Lung (tissue), 12 donors: ENCODE results near the gene DENND6B. TPM values are rescaled to one million over a fixed set of nuclear protein-coding genes. Genes with fewer than 3 reads are reported as not detected.
A peak's percentile ranks its signal among the peaks of the same experiment; 100 is the strongest.

Experiments
- ATAC-seq: fragments of 200-7000 bp; cut with Tn5 transposase; one replicate; pipeline ENCODE4 v1.9.1; 2020; ENCODE audit warnings: moderate number of reproducible peaks; ENCODE audit not compliant: insufficient read depth, low FRiP score
- DNase-seq, 3 donors: peaks; one replicate each; pipeline ENCODE4 v3.0.0-alpha.2; 2013 to 2017
- H3K27ac ChIP-seq, 2 donors: one replicate each; pipeline ENCODE4 v1.5.1; 2013; ENCODE audit warnings: mild to moderate bottlenecking in 2 of 2, moderate library complexity in 2 of 2, control low read depth in 1 of 2, inconsistent platforms in 1 of 2, low read depth in 1 of 2, low read length in 1 of 2
- H3K27me3 ChIP-seq, 3 donors: one replicate each; pipeline ENCODE4 v1.5.1; 2013; ENCODE audit warnings: low read length in 2 of 3; ENCODE audit not compliant: control insufficient read depth in 3 of 3, insufficient read depth in 3 of 3
- H3K36me3 ChIP-seq, 4 donors: one replicate each; pipeline ENCODE4 v1.5.1; 2013; ENCODE audit warnings: low read length in 4 of 4, mild to moderate bottlenecking in 1 of 4, moderate library complexity in 1 of 4; ENCODE audit not compliant: control insufficient read depth in 4 of 4, insufficient read depth in 4 of 4
- H3K4me1 ChIP-seq, 5 donors: one replicate each; pipeline ENCODE4 v1.5.1; 2013; ENCODE audit warnings: low read length in 5 of 5, mild to moderate bottlenecking in 2 of 5, moderate library complexity in 1 of 5; ENCODE audit not compliant: control insufficient read depth in 5 of 5, insufficient read depth in 5 of 5
- H3K4me3 ChIP-seq: one replicate; pipeline ENCODE4 v1.5.1; 2013; ENCODE audit warnings: mild to moderate bottlenecking, control low read depth, moderate library complexity
- H3K9ac ChIP-seq, 2 donors: one replicate each; pipeline ENCODE4 v1.5.1; 2013; ENCODE audit warnings: low read length in 2 of 2, control low read depth in 1 of 2; ENCODE audit not compliant: insufficient read depth in 1 of 2
- H3K9me3 ChIP-seq, 4 donors: one replicate each; pipeline ENCODE4 v1.5.1; 2013; ENCODE audit warnings: low read length in 3 of 4, mild to moderate bottlenecking in 1 of 4, moderate library complexity in 1 of 4; ENCODE audit not compliant: control insufficient read depth in 4 of 4, insufficient read depth in 3 of 4
- CTCF ChIP-seq: IDR thresholded peaks from 2 replicates; pipeline ENCODE4 v1.5.1; 2012; ENCODE audit warnings: mild to moderate bottlenecking; ENCODE audit errors: control extremely low read depth, extremely low read depth
- WGBS, 2 donors: extraction: QIAGEN DNeasy Blood & Tissue Kit; methylation state at CpG; one replicate each; pipeline ENCODE4 v1.1.7; 2013; 5-methylcytosine and 5-hydroxymethylcytosine counted together
- polyA plus RNA-seq, 2 donors: library from polyadenylated mRNA; stranded (reverse); fragments of 200-250 nt; gene quantifications; one replicate each; pipeline ENCODE4 v1.2.1, GENCODE V29; 2013
- total RNA-seq, 2 donors: library from RNA; depleted of rRNA in 1 of 2; stranded (reverse); fragments of >200 nt in 1 of 2; gene quantifications; one replicate each; pipeline ENCODE4 v1.2.1, GENCODE V29; 2014 to 2021
- donor health status: control.
- donor health status: control.
- donor health status: Bipolar disorder and iron deficiency.
- donor health status: healthy.
- donor health status: DM: yes; HTN: yes; CAD: no.

Gene DENND6B
- total and polyA plus RNA-seq, 4 donors = 8.0 to 26.0 (median 12.6) TPM

GRCh38 chr22:50280708-50281383, 46.0 kb downstream of the DENND6B start:
- WGBS, 2 donors = 95 to 96% methylated on average over 44 to 47 of the region's 47 CpGs
- no peak for ATAC-seq
- Histone ChIP-seq H3K9me3 (no peaks in the 10 kb centered on the region), H3K9ac (no peak overlapping the region), H3K27ac (peak overlapping the region in 1 of 2 donors; percentile 81), H3K4me1 (peaks cover 0 to 7% (median 4%) of the 10 kb centered on the region in 5 donors), H3K27me3 (no peaks in the 10 kb centered on the region), H3K4me3 (no peak overlapping the region), H3K36me3 (peaks cover 7 to 88% (median 20%) of the 10 kb centered on the region in 4 donors)
- no peak for TF ChIP-seq CTCF
- DNase-seq = no peak

GRCh38 chr22:50280022-50280707, 46.6 kb downstream of the DENND6B start:
- peaks cover 7 to 91% (median 18%) of the 10 kb centered on the region in 4 donors for H3K36me3 ChIP-seq
- H3K9me3 ChIP-seq = no peaks in the 10 kb centered on the region
- H3K27ac ChIP-seq = no peak overlapping the region
- no peaks in the 10 kb centered on the region for H3K27me3 ChIP-seq
- H3K4me1 ChIP-seq = peaks cover 0 to 7% (median 4%) of the 10 kb centered on the region in 5 donors
- no peak overlapping the region for H3K9ac ChIP-seq
- ATAC-seq (no peak), DNase-seq (no peak)
- WGBS, 2 donors = 92% methylated on average over 38 of the region's 38 CpGs
- no peak for TF ChIP-seq CTCF
- no peak overlapping the region for H3K4me3 ChIP-seq

DNA sequence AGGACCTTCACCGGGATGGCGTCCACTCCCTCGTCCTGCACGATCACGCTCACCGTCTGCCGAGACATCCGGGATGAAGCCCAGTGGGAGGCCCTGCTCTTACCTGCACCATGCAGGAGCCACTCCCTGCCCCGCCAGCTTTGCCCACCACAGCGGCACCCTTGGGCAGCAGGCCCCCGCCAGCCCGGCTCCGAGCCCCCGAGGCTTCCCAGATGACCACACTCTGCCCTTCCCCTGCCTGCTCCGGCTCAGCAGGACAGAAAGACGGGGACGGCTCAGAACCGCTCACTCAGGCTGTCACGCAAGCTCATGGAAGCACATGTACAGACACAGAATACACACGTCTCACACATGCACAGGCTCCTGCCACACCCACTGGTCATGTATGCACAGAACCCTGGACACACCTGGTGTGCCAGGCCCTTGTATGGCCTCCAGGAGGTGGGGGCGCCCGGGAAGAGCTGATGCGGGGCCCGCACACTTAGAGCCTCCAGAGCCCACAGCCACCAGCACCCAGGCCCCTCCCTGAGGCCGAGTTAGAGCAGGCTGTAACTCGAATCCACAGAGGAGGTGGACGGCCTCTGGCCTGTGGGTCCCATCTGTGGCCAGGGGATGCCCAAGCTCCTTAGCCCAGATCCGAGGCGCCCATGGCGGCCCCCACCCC, 47.7 kb downstream of the DENND6B start:
- DNase-seq (no peak), ATAC-seq (no peak)
- Histone ChIP-seq H3K27me3 (no peaks in the 10 kb centered on the region), H3K36me3 (peaks cover 7 to 87% (median 21%) of the 10 kb centered on the region in 4 donors), H3K4me1 (peaks cover 0 to 7% (median 4%) of the 10 kb centered on the region in 5 donors), H3K9me3 (no peaks in the 10 kb centered on the region), H3K9ac (no peak overlapping the region), H3K4me3 (no peak overlapping the region), H3K27ac (no peak overlapping the region)
- TF ChIP-seq CTCF = no peak
- 92 to 93% methylated on average over 30 of the region's 30 CpGs for WGBS, 2 donors
